IPS-NIHi7 (cell line): Measurements from ENCODE around the gene KCNIP4.
"Not testable (repeated sequence)": the region's sequence is repeated elsewhere in the genome, so short reads cannot be mapped to it uniquely, and the experiment has no call there.

Experiments used
- DNase-seq: peaks from one replicate; pipeline ENCODE4 v3.0.0; 2012; ENCODE audit warnings: mixed read lengths; ENCODE audit errors: extremely low spot score

Gene KCNIP4

DNA sequence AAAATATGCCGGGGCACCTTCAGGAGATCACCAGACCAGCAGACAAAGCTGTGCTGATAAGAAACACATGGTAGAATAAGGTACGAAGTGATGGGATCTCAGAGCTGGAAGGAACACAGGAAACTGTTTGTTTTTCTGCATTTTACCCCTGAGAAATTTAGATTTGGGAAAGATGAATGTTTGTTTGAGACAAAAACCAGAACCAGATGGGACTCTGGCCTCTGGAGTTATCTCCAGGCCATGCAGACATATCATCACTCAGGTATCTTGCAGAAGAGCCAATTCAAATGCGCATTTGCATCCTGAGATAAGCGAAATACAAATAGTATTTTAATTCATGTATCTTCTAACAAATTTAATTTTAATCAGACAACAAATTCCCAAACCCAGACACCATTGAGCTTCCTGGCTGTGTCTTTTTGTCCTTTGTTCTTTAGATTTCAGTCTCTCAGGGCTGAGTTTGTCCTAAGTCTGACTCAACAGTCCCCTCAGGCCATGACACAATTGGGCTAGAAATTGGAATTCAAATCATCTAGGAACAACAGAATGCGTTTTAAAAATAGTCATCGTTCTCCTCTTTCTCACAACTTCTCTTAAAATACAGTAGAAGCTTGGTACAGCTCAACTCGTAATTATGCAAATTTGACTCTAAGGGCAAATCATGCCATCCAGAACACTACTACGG, 1089.3 kb downstream of the KCNIP4 start:
- DNase-seq, result no peak

GRCh38 chr4:20857081-20857480, 1091.5 kb downstream of the KCNIP4 start:
- DNase-seq, result no peak

DNA sequence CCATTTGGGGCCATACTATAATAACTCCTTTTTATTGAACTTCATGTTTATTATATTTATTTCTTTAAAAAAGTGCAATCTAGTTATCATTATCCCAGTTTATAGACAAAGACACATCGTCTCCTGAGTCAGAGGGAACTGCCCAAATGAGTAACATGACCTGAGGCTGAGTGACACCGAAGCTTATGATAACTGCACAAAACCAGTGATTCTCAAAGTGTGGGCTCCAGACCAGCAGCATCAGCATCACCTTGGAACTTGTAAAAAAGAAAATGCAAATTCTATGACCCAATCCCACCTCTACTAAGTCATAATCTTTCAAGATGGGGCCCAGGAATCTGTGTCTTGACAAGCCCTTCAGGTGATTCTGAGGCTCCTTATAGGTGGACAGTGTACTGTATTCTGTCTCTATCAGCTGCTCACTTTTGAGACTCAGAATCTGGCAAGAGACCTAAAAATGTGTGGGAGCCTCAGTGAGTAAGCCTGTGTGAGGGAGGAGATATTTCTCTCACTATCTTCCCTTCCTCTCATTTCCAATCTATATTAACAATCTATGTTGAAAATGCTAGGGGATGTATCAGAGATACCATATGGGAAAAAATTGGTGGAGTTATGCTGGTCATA, 1101.3 kb downstream of the KCNIP4 start:
- DNase-seq, result no peak

DNA sequence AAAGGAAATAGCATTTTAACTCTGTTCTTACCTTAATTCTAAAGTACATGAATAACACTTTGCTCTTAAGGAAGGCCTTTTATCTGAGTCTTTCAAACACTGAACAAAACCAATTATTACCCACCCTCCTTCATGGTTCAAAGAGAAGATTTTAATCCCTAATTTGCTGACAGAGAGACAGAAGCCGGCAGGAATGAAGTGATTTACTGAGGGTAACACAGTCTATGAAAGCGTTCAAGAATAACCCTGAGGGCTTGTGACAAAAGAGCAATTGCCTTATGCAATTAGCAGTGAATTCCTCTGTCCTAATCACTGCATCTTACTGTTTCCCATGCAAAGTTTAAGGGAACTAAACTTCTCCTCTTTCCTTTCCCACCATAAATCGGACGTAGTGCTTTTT, 1104.3 kb downstream of the KCNIP4 start:
- no peak for DNase-seq

- DNase-seq, result no peak
These were observed 1107.9 kb downstream of the KCNIP4 start for GRCh38 chr4:20840648-20841190.

DNA sequence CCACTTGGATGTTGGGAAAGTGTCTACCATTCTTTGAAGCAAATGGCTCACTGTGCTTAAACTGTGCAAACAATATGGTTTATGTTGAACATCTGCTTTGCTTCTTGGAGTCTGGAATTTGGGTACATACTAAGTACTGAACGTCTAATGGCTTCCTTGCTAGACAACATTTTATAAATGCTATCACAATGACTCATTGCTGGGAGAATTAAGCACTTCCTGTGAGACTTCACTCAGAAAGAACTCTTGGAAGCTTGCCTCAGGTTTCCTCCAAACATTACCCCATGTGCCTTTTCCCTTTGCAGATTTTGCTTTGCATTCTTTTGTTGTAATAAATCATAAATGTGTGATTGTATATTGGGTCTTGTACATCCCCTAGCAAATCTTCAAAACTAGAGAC, 1108.6 kb downstream of the KCNIP4 start:
- no peak for DNase-seq

DNA sequence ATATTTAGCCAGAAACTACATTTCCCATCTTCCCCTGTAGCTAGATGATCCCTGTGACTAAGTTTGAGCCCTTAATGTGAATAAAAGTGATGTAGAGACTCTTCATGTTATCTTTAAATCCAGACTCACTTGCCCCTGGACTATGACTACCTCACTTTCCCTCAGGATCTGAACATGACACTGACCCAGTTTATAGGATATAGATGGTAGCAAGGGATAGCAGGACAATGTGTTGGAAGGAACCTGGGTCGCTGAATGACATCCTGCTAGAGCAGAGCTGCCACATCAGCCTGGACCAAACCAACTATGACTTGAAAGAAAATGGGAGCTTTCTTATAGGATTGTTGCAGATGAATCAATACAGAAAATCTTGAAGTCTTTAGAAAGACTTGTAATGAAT, 1110.1 kb downstream of the KCNIP4 start:
- DNase-seq, result no peak

- no peak for DNase-seq
These were observed 1115.7 kb downstream of the KCNIP4 start for GRCh38 chr4:20832826-20833225.

DNA sequence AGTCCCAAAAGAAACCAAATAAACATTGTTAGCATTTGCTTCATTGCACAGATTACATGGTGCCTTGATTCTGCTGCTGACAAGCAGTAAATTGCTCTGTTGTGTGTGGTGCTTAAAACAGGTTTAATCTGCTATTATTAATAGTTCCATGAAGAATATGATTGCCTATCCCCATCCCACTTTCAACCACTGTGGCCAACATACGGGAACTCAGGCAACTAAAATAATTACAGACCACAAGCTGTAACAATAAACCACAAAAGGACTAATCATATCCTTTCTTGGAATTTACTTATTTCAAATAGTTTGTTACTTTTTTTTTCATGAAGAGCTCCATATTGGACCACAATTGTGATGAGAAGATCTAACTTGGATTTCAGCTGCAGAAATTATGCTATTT, 1116.8 kb downstream of the KCNIP4 start:
- no peak for DNase-seq

DNA sequence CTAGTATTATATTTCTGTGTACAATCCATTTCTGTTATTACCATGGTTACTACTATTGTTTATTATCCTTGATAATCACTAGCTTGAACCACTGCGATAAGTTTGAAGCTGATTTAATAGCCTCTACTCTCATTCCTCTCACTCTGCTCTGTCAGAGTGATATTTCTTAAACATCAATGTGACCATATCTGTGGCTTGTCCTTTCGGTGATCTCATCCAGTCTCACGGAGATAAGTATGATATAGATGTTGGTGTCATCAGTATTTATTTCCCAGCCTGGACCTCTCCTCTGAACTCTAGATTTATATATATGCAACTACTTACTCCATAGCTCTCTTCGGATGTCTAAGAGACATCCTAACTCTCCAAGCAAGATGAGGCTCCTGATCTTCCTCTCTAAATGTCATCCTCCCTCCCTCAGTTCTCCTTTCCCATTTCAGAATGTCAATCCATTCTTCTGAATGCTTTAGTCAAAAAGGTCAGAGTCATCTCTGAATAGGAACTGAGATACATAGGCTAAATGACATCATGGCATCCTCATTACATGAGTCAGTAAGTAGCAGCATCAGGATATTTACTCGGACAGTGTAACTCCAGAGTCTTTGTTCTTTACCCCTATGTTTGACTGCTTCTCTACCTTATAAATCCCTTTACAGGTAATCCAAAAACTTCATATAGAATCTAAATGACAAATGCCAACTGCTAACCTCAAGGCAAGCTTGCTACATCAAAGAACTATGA, 1118.8 kb downstream of the KCNIP4 start:
- DNase-seq, result no peak

GRCh38 chr4:20825505-20825904, 1123.1 kb downstream of the KCNIP4 start:
- DNase-seq, result no peak

DNA sequence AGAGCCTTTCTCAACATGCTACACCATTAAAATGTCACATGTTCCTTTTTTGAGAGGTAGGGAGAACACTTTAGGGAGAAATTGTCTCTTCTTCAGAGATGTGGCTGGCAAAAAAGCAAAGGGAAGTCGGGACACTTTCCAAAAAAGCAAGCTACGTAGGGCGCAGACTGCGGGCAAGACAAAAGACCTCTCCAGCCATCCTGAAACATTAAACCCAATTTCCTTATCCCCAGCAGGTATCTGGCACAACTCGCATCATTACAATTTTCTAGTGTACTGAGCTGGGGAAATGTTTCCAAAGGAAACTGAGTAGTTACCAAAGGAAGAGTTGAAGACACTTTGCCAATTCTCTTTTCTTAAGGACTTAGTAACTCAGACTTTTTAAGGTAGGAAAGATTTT, 1132.3 kb downstream of the KCNIP4 start:
- no peak for DNase-seq

DNA sequence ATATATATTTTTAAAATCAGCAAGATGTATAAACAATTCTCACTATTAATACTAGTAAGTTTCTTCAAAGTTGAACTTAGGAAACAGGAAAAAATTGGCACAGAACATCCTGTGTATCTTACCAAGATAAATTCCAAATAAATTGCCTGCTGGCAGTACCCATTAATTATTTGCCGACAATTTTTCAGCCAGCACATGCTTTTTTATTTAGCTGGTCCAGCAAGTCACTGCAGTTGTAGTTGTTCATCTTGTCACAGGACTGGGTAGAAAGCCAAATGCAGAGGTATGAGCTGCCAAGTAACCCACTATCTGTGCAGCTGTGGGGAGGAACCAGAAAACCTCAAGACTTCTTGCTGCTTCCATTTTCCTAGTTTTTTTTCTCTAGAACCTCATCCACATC, 1134.9 kb downstream of the KCNIP4 start:
- DNase-seq, result no peak

- peak; percentile 52 for DNase-seq
These were observed 1138.8 kb downstream of the KCNIP4 start for GRCh38 chr4:20809812-20810211.

DNA sequence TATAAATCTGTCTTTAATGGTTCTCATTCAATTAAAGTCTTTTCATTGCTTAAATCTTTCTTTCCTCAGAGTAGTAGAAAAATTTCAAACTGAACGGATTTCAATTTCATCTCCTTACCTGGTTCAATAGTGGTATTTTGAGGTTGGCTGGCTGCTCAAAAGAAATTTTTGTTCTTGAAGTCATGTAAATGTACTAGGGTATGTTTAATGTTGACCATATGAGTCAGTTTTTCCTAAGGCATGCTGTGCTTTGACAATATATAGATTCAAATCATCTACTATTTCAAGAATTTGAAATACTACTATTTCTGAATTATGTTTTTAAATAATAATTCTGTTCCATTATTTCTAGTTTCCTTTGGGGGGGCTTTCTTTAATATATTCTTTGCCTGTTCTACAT, 1142.9 kb downstream of the KCNIP4 start:
- no peak for DNase-seq

DNA sequence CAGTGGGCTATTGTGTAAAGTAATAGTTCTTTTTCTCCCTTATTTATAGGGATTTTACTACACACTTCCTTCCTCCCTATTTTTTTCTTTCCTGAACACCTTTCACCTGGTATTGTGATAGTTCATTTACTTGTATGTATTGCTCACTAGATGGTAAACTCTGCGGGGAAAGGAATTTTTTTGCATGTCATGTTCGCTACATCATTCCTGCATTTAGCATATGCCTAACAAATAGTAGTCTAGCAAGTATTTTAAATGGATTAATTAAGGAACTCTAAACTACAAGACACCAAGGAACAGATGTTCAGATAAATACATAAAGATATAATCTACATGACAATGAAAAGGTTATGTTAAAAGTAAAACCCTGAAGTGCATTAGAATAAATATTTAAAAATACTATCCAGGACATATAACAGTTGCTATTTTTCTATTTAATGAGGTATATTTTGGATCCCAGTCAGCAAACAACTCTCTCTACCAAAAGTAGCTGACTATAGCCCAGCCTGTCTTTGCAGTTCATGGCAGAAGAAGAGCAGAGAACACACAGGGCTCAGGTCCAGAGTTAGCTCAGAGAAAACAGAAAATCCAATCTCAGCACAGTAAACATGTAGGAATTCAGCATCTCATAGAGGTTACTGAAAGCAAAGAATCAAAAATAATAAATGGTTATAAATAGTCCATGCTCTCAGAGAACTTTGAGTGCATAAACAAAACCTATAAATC, 1160.5 kb downstream of the KCNIP4 start:
- DNase-seq, result no peak

- not testable (repeated sequence) for DNase-seq
These were observed 1165.4 kb downstream of the KCNIP4 start for GRCh38 chr4:20783134-20783533.

- no peak for DNase-seq
These were observed 1169.7 kb downstream of the KCNIP4 start for GRCh38 chr4:20778896-20779295.

- DNase-seq, result peak; percentile 84
These were observed 1175.2 kb downstream of the KCNIP4 start for GRCh38 chr4:20773144-20773997.

DNA sequence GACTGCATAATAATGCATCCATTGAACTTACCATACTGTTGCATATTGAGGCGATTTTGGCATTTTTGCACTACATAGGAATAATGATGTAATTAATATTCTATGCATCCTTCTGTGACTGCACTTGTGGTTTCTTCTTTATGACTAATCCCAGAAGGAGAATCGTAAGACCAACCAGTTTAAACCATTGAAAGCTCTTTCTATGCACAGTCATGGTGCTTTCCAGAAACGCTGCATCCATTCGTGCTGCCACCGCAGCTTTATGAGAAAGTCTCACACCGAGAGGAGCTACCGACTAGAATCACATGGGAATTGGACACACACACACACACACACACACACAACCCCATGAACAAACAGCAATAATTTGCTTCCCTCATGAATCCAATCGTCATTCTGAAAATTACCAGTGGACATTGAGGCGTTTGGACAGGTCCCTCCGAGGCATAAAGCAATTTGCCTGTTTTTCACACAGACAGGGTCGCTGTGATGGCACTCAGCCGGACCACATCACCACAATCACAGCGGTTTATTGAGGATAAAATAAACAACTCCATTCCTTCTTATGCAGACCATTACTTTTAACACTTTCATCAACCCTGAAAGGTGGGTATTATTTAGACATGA, 1184.1 kb downstream of the KCNIP4 start:
- no peak for DNase-seq

DNA sequence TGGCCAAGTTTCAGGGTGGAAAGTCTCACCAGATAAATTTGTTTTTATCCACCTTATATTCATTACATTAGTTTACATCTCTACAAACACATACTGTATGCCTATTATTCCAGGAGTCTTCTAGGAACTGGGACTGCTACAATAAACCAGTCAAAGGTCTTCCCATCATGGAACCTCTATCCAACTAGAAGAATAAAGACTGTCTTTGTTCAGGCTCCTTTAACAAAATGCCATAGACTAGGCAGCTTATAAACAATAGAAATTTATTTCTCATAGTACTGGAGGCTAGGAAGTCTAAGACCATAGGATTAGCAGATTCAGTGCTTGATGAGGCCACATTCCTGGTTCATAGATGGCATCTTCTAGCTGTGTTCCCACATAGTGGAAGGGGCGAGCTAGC, 1186.7 kb downstream of the KCNIP4 start:
- no peak for DNase-seq
